GM19035 (cell line): Measurements from ENCODE around the gene MOBP.

ENCODE experiments used
- ATAC-seq: cut with Tn5 transposase; IDR thresholded peaks from one replicate; pipeline ENCODE4 v1.9.1; 2021; ENCODE audit not compliant: unreplicated experiment

MOBP gene

GRCh38 chr3:39533226-39533625 lies 65.7 kb downstream of the MOBP start:
- no peak for ATAC-seq

- peak; percentile 53 for ATAC-seq
Measured at GRCh38 chr3:39540162-39540921, 72.9 kb downstream of the MOBP start.

- no peak for ATAC-seq
Measured at GRCh38 chr3:39541442-39541841, 74.0 kb downstream of the MOBP start.

- ATAC-seq = no peak
Measured at GRCh38 chr3:39541917-39542329, 74.4 kb downstream of the MOBP start.

GRCh38 chr3:39542588-39542988 lies 75.1 kb downstream of the MOBP start:
- no peak for ATAC-seq

- no peak for ATAC-seq
Measured at GRCh38 chr3:39548282-39548681, 80.8 kb downstream of the MOBP start.

GRCh38 chr3:39550354-39551051 lies 83.0 kb downstream of the MOBP start:
- ATAC-seq = no peak
